ENCODE data around the gene LRRC75B. TPM values are rescaled to one million over a fixed set of nuclear protein-coding genes. Genes with fewer than 3 reads are reported as not detected.
"Not testable (repeated sequence)": the region's sequence is repeated elsewhere in the genome, so short reads cannot be mapped to it uniquely, and the experiment has no call there.

LRRC75B gene, protein sequence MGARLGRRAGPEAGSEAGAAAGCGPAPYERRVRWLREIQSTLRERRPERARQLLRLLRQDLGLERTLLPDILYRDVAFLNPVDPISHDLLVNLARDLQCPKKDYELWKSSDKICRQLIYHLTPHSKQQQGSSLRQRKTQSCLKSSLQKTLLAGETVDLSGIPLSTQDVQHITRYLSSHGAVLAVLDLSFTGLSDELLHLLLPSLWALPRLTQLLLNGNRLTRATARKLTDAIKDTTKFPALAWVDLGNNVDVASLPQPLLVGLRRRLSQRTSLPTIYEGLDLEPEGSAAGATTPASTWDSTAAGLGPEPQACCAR
- polyA plus RNA-seq (2013, experiment 1 of 2), result 4.3 TPM
- 4.5 TPM for polyA plus RNA-seq (2013, experiment 2 of 2)

DNA sequence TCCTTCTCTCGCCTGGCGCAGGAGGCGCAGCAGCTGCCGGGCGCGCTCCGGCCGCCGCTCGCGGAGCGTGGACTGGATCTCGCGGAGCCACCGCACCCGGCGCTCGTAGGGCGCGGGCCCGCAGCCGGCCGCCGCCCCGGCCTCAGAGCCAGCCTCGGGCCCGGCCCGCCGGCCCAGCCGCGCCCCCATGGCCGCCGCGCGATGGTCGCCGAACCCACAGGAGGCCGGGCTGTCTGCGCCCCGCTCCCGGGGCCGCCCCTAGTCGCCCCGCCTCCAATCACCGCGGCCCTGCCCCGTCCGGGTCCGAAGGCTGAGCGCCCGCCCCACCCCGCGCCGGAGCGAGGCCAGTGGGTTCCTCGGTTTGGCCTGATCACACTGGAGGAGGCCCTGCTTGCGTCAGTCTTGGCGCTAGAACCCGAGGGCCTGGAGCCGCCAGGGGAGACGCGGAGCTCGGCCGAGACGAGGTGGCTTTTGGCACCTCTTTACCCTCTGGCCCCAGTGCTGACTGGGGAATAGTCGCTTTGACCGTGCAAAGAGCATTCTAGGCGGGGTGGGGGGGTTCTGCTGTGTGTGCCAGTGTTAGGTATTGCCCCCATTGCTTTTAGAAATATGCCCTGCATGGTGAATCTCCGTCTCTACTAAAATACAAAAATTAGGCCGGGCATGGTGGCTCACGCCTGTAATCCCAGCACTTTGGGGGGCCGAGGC is at the start of gene LRRC75B:
LRRC75B (minus strand) TSS at position 223 of the 708 bp plus-strand sequence; CDS start at position 189, 34 bp downstream.
- DNase-seq, result peak; percentile 92
- Histone ChIP-seq H3K18ac (ENCODE audit: low read length) (peak within 1 kb of the TSS; percentile 54), H3K56ac (ENCODE audit: low read length) (peak within 1 kb of the TSS; percentile 98), H2AK5ac (ENCODE audit: low read length) (no peak within 1 kb of the TSS), H3K23ac (ENCODE audit: low read length) (peak within 1 kb of the TSS; percentile 97), H3K27ac (ENCODE audit: low read depth, low read length) (peak within 1 kb of the TSS; percentile 71), H3K4me2 (ENCODE audit: low read length) (peak within 1 kb of the TSS; percentile 87), H3K4me3 (ENCODE audit: low read length) (peak within 1 kb of the TSS; percentile 72), H2BK5ac (ENCODE audit: low read length) (no peak within 1 kb of the TSS), H3K4ac (ENCODE audit: low read depth, low read length) (peak within 1 kb of the TSS; percentile 74), H2BK15ac (replicated peaks; ENCODE audit: low read depth) (no peak within 1 kb of the TSS), H4K5ac (ENCODE audit: low read length) (no peak within 1 kb of the TSS), H3K27me3 (ENCODE audit: insufficient read depth, low read length, poor library complexity) (no peaks in the 10 kb centered on the region), H3K9ac (ENCODE audit: low read length) (peak within 1 kb of the TSS; percentile 89), H3K4me1 (ENCODE audit: control insufficient read depth, low read depth, low read length) (peaks cover 3% of the 10 kb centered on the region), H4K8ac (ENCODE audit: low read depth, low read length) (no peak within 1 kb of the TSS), H3K79me2 (ENCODE audit: control insufficient read depth, insufficient read depth, low read length) (no peaks in the 10 kb centered on the region), H3K79me1 (ENCODE audit: low read length) (peaks cover 2% of the 10 kb centered on the region), H3K36me3 (ENCODE audit: control insufficient read depth, insufficient read depth, low read length) (no peaks in the 10 kb centered on the region), H2BK120ac (ENCODE audit: low read depth, low read length) (no peak within 1 kb of the TSS)
- WGBS (ENCODE audit: extremely low coverage, insufficient coverage, low lambda C conversion rate), result no CpG with 5 or more reads among the region's 72 CpGs

DNA sequence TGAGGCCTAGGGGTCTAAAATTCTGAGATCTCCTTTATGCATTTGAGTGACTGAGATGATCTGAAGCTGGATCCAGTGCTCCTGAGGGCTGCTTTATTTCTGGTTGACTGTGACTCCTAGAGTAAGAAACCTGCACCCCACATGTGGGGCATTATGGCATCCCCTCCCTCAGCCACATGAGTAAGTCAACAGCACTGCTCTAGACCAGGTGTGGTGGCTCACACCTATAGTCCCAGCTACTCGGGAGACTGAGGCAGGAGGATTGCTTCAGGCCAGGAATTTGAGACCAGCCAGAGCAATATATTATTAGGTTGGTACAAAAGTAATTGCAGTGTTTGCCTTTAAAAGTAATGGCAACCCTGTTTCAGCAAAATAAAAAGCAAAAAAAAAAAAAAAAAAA is 49.4 kb upstream of the LRRC75B start:
- not testable (repeated sequence) for H3K9ac ChIP-seq (ENCODE audit: low read length); H3K27ac ChIP-seq (ENCODE audit: low read depth, low read length); H2BK15ac ChIP-seq (replicated peaks; ENCODE audit: low read depth); H3K4me1 ChIP-seq (ENCODE audit: control insufficient read depth, low read depth, low read length); H3K79me1 ChIP-seq (ENCODE audit: low read length); H2BK120ac ChIP-seq (ENCODE audit: low read depth, low read length); H3K4me2 ChIP-seq (ENCODE audit: low read length); H3K4me3 ChIP-seq (ENCODE audit: low read length); H3K23ac ChIP-seq (ENCODE audit: low read length); H2AK5ac ChIP-seq (ENCODE audit: low read length); H3K56ac ChIP-seq (ENCODE audit: low read length); DNase-seq; H3K18ac ChIP-seq (ENCODE audit: low read length); H3K36me3 ChIP-seq (ENCODE audit: control insufficient read depth, insufficient read depth, low read length); H3K79me2 ChIP-seq (ENCODE audit: control insufficient read depth, insufficient read depth, low read length); H2BK5ac ChIP-seq (ENCODE audit: low read length); H3K4ac ChIP-seq (ENCODE audit: low read depth, low read length); H3K27me3 ChIP-seq (ENCODE audit: insufficient read depth, low read length, poor library complexity); H4K5ac ChIP-seq (ENCODE audit: low read length); H4K8ac ChIP-seq (ENCODE audit: low read depth, low read length)
- WGBS (ENCODE audit: extremely low coverage, insufficient coverage, low lambda C conversion rate), result no CpG with 5 or more reads among the region's 1 CpG

DNA sequence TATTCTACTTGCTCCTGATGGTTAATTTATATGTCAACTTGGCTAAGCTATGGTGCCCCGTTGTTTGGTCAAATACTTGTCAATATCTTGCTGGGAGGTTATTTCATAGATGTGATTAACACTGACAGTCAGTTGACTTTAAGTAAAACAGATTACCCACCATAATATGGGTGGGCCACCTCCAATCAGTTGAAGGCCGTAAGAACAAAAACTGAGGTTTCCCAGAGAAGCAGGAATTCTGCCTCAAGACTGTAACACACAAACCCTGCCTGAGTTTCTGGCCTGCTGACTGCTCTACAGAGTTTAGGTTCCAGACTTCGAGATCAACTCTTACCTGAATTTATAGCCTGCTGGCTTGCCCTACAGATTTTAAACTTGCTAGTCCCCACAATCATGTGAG is 43.6 kb upstream of the LRRC75B start:
- H3K4ac ChIP-seq (ENCODE audit: low read depth, low read length); H3K4me1 ChIP-seq (ENCODE audit: control insufficient read depth, low read depth, low read length); H2BK15ac ChIP-seq (replicated peaks; ENCODE audit: low read depth); H2BK5ac ChIP-seq (ENCODE audit: low read length); H3K23ac ChIP-seq (ENCODE audit: low read length); H3K4me2 ChIP-seq (ENCODE audit: low read length); H2BK120ac ChIP-seq (ENCODE audit: low read depth, low read length); H4K8ac ChIP-seq (ENCODE audit: low read depth, low read length); DNase-seq; H4K5ac ChIP-seq (ENCODE audit: low read length); H3K27ac ChIP-seq (ENCODE audit: low read depth, low read length); H3K79me2 ChIP-seq (ENCODE audit: control insufficient read depth, insufficient read depth, low read length); H3K9ac ChIP-seq (ENCODE audit: low read length); H2AK5ac ChIP-seq (ENCODE audit: low read length); H3K79me1 ChIP-seq (ENCODE audit: low read length); H3K4me3 ChIP-seq (ENCODE audit: low read length); H3K18ac ChIP-seq (ENCODE audit: low read length); H3K36me3 ChIP-seq (ENCODE audit: control insufficient read depth, insufficient read depth, low read length); H3K56ac ChIP-seq (ENCODE audit: low read length); H3K27me3 ChIP-seq (ENCODE audit: insufficient read depth, low read length, poor library complexity): not testable (repeated sequence)
- WGBS (ENCODE audit: extremely low coverage, insufficient coverage, low lambda C conversion rate), result no CpG with 5 or more reads among the region's 3 CpGs

DNA sequence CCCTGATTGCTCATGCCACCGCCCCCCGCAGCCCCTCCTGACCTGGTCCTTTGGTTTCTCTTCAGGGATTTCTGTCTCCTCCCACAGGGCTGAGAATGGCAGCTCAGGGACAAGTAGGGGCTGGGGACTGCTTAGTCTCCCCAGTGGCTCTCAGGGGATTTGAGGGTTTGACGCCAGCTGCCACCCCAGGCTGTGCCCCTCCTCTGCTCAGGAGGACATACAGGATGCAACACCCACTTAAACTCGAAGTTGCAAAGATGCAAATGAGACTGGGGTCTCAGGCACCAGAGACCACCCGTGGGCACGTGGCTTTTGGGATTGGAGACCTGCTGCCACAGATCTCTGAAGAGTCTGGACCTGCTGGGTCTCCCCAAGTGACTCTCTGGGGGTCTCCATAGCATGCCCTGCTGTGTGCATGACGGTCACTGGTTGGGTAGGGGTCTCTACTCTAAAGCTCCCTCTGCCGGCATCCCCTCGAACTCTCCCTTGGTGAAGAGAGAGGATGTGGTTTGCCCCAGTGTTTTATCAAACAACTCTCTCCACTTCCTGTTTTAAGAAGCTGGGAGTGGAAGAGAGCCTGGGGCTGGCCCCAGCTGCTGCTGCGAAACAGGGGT is 42.0 kb upstream of the LRRC75B start:
- H2AK5ac ChIP-seq (ENCODE audit: low read length); H3K56ac ChIP-seq (ENCODE audit: low read length); H3K27me3 ChIP-seq (ENCODE audit: insufficient read depth, low read length, poor library complexity); H4K8ac ChIP-seq (ENCODE audit: low read depth, low read length); H3K79me1 ChIP-seq (ENCODE audit: low read length); H4K5ac ChIP-seq (ENCODE audit: low read length); H3K4me1 ChIP-seq (ENCODE audit: control insufficient read depth, low read depth, low read length); H3K4me3 ChIP-seq (ENCODE audit: low read length); H3K18ac ChIP-seq (ENCODE audit: low read length); H3K4me2 ChIP-seq (ENCODE audit: low read length); H3K23ac ChIP-seq (ENCODE audit: low read length); H2BK15ac ChIP-seq (replicated peaks; ENCODE audit: low read depth); H3K4ac ChIP-seq (ENCODE audit: low read depth, low read length); H2BK5ac ChIP-seq (ENCODE audit: low read length); H2BK120ac ChIP-seq (ENCODE audit: low read depth, low read length); H3K9ac ChIP-seq (ENCODE audit: low read length); H3K36me3 ChIP-seq (ENCODE audit: control insufficient read depth, insufficient read depth, low read length); H3K27ac ChIP-seq (ENCODE audit: low read depth, low read length); H3K79me2 ChIP-seq (ENCODE audit: control insufficient read depth, insufficient read depth, low read length): not testable (repeated sequence)
- DNase-seq, result peak; percentile 20
- WGBS (ENCODE audit: extremely low coverage, insufficient coverage, low lambda C conversion rate), result no CpG with 5 or more reads among the region's 10 CpGs

DNA sequence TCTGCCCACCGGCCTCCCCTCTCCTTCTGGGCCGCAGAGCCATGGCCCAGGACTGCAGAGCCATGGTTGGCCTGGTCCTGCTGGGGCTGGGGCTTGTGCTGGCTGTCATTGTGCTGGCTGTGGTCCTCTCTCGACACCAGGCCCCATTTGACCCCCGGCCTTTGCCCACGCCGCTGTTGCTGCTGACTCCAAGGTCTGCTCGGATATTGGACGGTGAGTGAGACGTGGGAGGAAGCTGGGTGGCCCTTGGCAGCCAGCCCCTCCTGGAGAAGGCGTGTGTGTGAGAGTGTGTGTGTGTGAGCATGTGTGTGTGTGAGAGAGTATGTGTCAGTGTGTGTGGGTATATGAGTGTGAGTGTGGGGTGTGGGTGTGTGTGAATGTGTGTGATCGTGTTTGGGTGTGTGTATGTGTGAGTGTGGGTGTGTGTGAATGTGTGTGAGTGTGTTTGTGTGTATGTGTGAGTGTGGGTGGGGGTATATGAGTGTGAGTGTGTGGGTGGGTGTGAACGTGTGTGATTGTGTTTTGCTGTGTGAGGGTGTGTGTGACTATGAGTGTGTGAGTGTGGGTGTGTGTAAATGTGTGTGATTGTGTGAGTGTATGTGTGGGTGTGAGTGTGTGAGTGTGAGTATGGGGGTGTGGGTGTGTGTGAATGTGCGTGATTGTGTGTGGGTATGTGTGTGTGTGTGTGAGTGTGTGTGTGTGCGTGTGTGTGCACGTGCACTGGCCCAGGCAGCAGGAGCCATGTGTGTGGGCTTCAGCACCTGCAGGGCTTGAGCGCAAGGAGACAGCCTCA is 40.6 kb upstream of the LRRC75B start:
- not testable (repeated sequence) for H2BK5ac ChIP-seq (ENCODE audit: low read length); H3K9ac ChIP-seq (ENCODE audit: low read length); H3K4me3 ChIP-seq (ENCODE audit: low read length); H2BK15ac ChIP-seq (replicated peaks; ENCODE audit: low read depth); H3K27ac ChIP-seq (ENCODE audit: low read depth, low read length); H4K5ac ChIP-seq (ENCODE audit: low read length); H3K4ac ChIP-seq (ENCODE audit: low read depth, low read length); DNase-seq; H3K79me2 ChIP-seq (ENCODE audit: control insufficient read depth, insufficient read depth, low read length); H3K4me2 ChIP-seq (ENCODE audit: low read length); H2BK120ac ChIP-seq (ENCODE audit: low read depth, low read length); H3K79me1 ChIP-seq (ENCODE audit: low read length); H3K27me3 ChIP-seq (ENCODE audit: insufficient read depth, low read length, poor library complexity); H3K36me3 ChIP-seq (ENCODE audit: control insufficient read depth, insufficient read depth, low read length); H3K4me1 ChIP-seq (ENCODE audit: control insufficient read depth, low read depth, low read length); H3K18ac ChIP-seq (ENCODE audit: low read length); H4K8ac ChIP-seq (ENCODE audit: low read depth, low read length)
- peak overlapping the region; percentile 78 for H3K56ac ChIP-seq (ENCODE audit: low read length)
- 100% methylated on average over 3 of the region's 16 CpGs for WGBS (ENCODE audit: extremely low coverage, insufficient coverage, low lambda C conversion rate)
- H3K23ac ChIP-seq (ENCODE audit: low read length), result peak overlapping the region; percentile 45
- H2AK5ac ChIP-seq (ENCODE audit: low read length), result peak overlapping the region; percentile 78
